WTC11 (cell line): ENCODE data around the gene CALML4.

Experiments used
- CTCF ChIP-seq: fragments of 200-600 bp; IDR thresholded peaks from 2 replicates; pipeline ENCODE4 v1.8.0; 2022; ENCODE audit warnings: antibody characterized with exemption
- ETV6 ChIP-seq: sonication (generic); formaldehyde crosslinking; IDR thresholded peaks from 2 replicates; pipeline ENCODE4 v1.8.1; 2022; ENCODE audit warnings: mild to moderate bottlenecking, missing genetic modification reagents
- JUN ChIP-seq: sonication (generic); formaldehyde crosslinking; IDR thresholded peaks from 2 replicates; pipeline ENCODE4 v1.8.0; 2023; ENCODE audit warnings: mild to moderate bottlenecking, missing genetic modification reagents
- ZNF232 ChIP-seq: sonication (generic); formaldehyde crosslinking; IDR thresholded peaks from 2 replicates; pipeline ENCODE4 v1.8.0; 2022; ENCODE audit warnings: mild to moderate bottlenecking, missing genetic modification reagents
- TF ChIP-seq, protein P1 (sequence below): fragments of 250-450 bp; sonication (Bioruptor Pico); IDR thresholded peaks from 2 replicates; pipeline ENCODE4 v1.9.0; 2021; ENCODE audit warnings: moderate library complexity, mild to moderate bottlenecking, inconsistent platforms, borderline replicate concordance

- TF ChIP-seq CTCF (no peak), ZNF232 (CRISPR knock-in tag) (no peak), ETV6 (no peak), JUN (CRISPR knock-in tag) (no peak)
- TF ChIP-seq, protein P1, sequence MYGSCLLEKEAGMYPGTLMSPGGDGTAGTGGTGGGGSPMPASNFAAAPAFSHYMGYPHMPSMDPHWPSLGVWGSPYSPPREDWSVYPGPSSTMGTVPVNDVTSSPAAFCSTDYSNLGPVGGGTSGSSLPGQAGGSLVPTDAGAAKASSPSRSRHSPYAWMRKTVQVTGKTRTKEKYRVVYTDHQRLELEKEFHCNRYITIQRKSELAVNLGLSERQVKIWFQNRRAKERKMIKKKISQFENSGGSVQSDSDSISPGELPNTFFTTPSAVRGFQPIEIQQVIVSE (CRISPR knock-in tag) = no peak
These were observed 1.6 kb downstream of the CALML4 start for GRCh38 chr15:68203486-68203885.
